DND-41 (cell line): ENCODE results near the gene ARHGEF12.

Source experiments
- CTCF ChIP-seq: IDR thresholded peaks from 2 replicates; pipeline ENCODE4 v1.5.1; 2012; ENCODE audit warnings: borderline replicate concordance, low read length, moderate library complexity, mild to moderate bottlenecking; ENCODE audit not compliant: poor library complexity, severe bottlenecking; ENCODE audit errors: extremely low read depth
- EZH2 ChIP-seq: IDR thresholded peaks from 3 replicates; pipeline ENCODE4 v1.6.1; 2012; ENCODE audit warnings: borderline replicate concordance, low read depth, mild to moderate bottlenecking, moderate library complexity, low read length, inconsistent platforms; ENCODE audit not compliant: severe bottlenecking

- TF ChIP-seq EZH2 = no peak
- TF ChIP-seq CTCF = no peak
These were observed 10.0 kb downstream of the ARHGEF12 start for GRCh38 chr11:120346233-120346632.
